IPS-NIHi11 (cell line): ENCODE data around the gene GSTO2.

ENCODE experiments used
- DNase-seq: peaks from one replicate; pipeline ENCODE4 v3.0.0; 2012; ENCODE audit warnings: mixed read lengths, low spot score

The GSTO2 gene

GRCh38 chr10:104340641-104341040, 71.7 kb downstream of the GSTO2 start:
- DNase-seq: no peak

DNA sequence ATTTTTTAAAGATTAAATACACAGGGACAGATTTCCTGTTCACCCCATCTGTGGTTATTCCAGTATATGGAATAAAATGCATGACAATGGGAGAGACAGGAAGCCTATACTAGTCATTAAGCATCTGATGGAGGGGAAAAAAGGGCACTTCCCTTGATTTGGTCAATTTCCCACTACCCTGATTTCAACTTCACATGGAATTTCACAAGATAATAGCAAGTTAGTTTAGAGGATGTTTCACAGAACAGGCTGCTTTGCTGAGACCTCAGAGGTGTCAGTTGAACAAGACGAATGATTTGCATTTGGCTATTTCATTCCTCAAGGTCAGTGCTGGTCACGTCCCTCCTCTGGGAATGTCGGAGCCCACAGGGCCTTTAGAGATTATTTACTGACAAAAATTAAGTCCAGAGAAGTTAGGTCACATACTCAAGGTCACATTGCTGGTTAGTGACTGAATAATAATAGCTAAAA, 74.0 kb downstream of the GSTO2 start:
- DNase-seq: no peak

DNA sequence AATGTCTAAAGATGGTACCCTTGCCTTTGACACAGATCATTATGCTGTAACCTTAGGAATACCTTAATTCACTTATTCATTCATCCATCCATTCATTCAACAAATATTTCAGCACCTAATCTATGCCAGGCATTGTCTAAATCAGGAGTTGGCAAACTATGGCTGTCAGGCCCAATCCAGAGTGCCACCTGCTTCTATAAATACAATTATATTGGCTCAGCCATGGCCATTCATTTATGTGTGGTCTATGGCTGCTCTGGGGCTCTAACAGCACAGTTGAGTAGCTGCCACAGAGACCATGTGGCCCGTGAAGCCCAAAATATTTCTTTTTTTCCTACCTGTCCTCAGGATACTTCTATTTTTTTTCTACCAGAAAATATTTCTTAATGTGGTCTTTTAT, 75.2 kb downstream of the GSTO2 start:
- no peak for DNase-seq

- no peak for DNase-seq
These were observed 76.5 kb downstream of the GSTO2 start for GRCh38 chr10:104345515-104345914.

GRCh38 chr10:104345941-104346340, 77.0 kb downstream of the GSTO2 start:
- no peak for DNase-seq

DNA sequence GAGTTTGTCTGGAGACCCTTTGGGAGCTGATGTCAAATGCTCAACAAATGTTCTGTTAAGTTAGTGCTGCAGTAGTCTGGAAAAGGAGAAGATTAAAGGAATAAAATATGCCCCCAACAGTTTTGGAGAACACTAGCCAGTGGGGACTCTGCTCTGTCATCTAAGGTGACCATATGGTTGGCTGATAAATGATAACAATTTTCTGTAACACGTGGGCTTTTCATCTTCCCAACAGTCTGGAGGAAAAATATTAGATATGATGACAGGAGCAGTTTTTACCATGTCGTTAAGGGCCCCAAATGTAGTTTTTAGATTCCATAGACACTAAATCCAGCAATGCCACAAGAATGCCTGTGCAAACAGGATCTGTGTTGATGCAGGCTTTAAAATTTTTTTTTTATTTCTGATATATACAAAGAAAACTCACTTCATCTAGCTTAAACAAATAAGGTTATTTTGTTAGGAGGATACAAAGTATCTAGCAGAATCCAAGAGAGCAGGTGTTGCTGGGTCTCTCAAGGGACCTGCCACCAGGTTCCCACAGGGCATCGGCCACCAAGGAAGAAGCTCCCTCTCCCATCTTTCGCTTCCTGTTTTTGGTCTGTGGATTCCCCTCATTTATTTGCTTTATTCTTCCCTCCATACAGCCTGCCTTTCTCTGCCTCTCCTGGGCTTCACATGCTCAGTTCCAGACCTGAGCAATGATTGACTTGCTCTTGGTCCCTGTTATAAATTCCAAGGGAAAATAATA, 78.5 kb downstream of the GSTO2 start:
- no peak for DNase-seq

DNA sequence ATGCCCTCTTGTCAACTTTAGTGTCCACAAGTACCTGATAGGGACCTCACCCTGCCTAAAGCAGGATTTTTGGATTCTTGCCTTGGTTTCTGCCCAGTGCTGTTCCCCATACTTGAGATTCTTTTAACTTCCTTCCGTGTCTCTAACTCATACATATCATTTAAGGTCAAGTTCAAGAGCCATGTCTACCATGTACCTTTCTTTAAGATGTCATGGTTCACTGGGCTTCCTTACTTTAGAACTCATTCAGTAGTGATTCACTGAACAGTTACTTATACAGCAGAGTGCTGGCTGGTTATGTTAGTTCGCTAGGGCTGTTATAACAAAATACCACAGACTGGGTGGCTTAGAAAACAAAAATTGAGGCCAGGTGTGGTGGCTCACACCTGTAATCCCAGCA, 79.6 kb downstream of the GSTO2 start:
- no peak for DNase-seq

- DNase-seq: no peak
These were observed 80.7 kb downstream of the GSTO2 start for GRCh38 chr10:104349623-104350126.

DNA sequence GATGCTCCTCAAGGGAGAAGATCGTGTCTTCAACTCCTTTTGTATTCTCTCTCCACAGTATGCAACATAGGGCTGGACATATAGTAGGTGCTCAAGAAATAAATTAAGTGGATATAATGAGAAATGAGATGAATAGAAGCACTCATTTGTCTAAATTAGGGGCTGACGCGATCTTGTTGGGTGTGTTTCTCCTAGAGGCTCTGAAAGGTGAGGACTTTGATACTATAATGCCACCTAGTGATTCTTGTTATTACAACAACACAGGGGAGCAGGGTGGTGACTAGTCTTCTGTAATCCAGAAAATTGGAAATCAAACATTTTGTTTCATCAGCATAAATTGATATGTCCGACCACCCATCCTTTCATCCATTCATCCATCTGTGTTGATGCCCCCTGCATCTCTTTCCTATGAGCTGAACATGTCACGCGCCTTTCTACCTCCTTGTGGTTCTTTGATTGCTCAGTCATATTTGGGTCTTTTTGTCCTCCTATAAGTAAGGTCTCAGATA, 81.2 kb downstream of the GSTO2 start:
- DNase-seq: peak; percentile 45

DNA sequence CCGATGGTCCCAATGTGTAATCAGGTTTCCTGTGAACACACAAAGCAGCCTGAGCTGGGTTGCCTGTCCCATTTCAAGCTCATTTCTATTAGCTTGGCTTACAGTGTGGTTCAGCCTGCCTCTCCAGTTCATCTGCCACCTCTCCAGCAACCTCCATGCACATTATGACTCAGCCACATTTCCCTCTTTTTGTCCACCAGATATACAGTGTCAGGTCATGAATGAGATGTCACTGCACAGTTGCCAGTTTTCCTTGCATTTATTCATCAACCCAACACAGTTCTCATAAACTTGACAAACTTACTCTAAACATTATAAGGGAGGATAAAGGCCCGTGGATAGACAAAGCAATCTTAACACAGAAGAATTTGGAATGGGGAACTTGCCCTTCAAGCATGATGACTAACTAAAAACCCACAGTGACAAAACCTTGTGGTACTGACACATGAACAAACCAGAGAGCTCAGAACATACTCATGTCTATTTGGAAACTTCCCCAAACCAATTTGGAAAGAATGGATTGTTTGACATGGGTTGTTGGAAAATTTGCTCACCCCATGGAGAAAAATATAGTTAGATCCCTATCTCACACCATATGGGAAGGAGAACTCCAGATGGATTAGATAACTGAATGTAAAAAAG, 82.2 kb downstream of the GSTO2 start:
- no peak for DNase-seq

GRCh38 chr10:104351919-104352318, 82.9 kb downstream of the GSTO2 start:
- DNase-seq: no peak

GRCh38 chr10:104353325-104354048, 84.5 kb downstream of the GSTO2 start, which contains the start of gene CFAP58:
Gene CFAP58, plus strand, starts transcription at chr10:104353833. Its CDS starts 65 bp downstream, at chr10:104353898.
- DNase-seq: peak; percentile 94
